Mesendoderm (in vitro differentiated cells): Measurements from ENCODE around the gene PSD2.

Experiments used
- DNase-seq: peaks from one replicate; pipeline ENCODE4 v3.0.0; 2013
- H2AK5ac ChIP-seq: 2 replicates; pipeline ENCODE4 v1.6.1; 2013; ENCODE audit warnings: low read length, inconsistent platforms
- H2BK120ac ChIP-seq: 2 replicates; pipeline ENCODE4 v1.6.1; 2013; ENCODE audit warnings: low read depth, mild to moderate bottlenecking, low read length, moderate library complexity, mixed read lengths
- H2BK15ac ChIP-seq: replicated peaks from 2 replicates; pipeline ENCODE4 v1.6.1; 2013; ENCODE audit warnings: low read depth, mild to moderate bottlenecking, moderate library complexity
- H2BK5ac ChIP-seq: 2 replicates; pipeline ENCODE4 v1.6.1; 2013; ENCODE audit warnings: low read length, inconsistent platforms
- H3K18ac ChIP-seq: 2 replicates; pipeline ENCODE4 v1.6.1; 2013; ENCODE audit warnings: mild to moderate bottlenecking, low read length, mixed read lengths
- H3K23ac ChIP-seq: one replicate; pipeline ENCODE4 v1.6.1; 2013; ENCODE audit warnings: low read length
- H3K27ac ChIP-seq: 2 replicates; pipeline ENCODE4 v1.5.1; 2013; ENCODE audit warnings: low read depth, mild to moderate bottlenecking, inconsistent platforms, low read length, moderate library complexity
- H3K27me3 ChIP-seq: 2 replicates; pipeline ENCODE4 v1.6.1; 2013; ENCODE audit warnings: low read length, control low read depth, mild to moderate bottlenecking, inconsistent platforms; ENCODE audit not compliant: insufficient read depth, poor library complexity
- H3K36me3 ChIP-seq: 2 replicates; pipeline ENCODE4 v1.6.1; 2013; ENCODE audit warnings: low read length, inconsistent platforms; ENCODE audit not compliant: control insufficient read depth, insufficient read depth
- H3K4ac ChIP-seq: one replicate; pipeline ENCODE4 v1.6.1; 2013; ENCODE audit warnings: low read depth, mild to moderate bottlenecking, low read length, moderate library complexity
- H3K4me1 ChIP-seq: 2 replicates; pipeline ENCODE4 v1.6.1; 2013; ENCODE audit warnings: low read depth, low read length, inconsistent platforms; ENCODE audit not compliant: control insufficient read depth
- H3K4me2 ChIP-seq: 2 replicates; pipeline ENCODE4 v1.6.1; 2013; ENCODE audit warnings: low read length
- H3K4me3 ChIP-seq: 2 replicates; pipeline ENCODE4 v1.5.1; 2013; ENCODE audit warnings: mild to moderate bottlenecking, low read length
- H3K56ac ChIP-seq: one replicate; pipeline ENCODE4 v1.6.1; 2013; ENCODE audit warnings: low read length
- H3K79me1 ChIP-seq: 2 replicates; pipeline ENCODE4 v1.6.1; 2013; ENCODE audit warnings: low read length, inconsistent platforms
- H3K79me2 ChIP-seq: 2 replicates; pipeline ENCODE4 v1.6.1; 2013; ENCODE audit warnings: mild to moderate bottlenecking, low read length; ENCODE audit not compliant: control insufficient read depth, insufficient read depth
- H3K9ac ChIP-seq: 2 replicates; pipeline ENCODE4 v1.6.1; 2013; ENCODE audit warnings: low read length, inconsistent platforms
- H4K5ac ChIP-seq: one replicate; pipeline ENCODE4 v1.6.1; 2013; ENCODE audit warnings: low read length
- H4K8ac ChIP-seq: one replicate; pipeline ENCODE4 v1.6.1; 2013; ENCODE audit warnings: low read depth, mild to moderate bottlenecking, control low read depth, low read length, moderate library complexity
- WGBS: extraction: QIAGEN DNeasy Blood & Tissue Kit; methylation state at CpG from one replicate; pipeline ENCODE4 v1.1.7; 2013; ENCODE audit warnings: low lambda C conversion rate, missing lambda C conversion rate; ENCODE audit not compliant: insufficient coverage; ENCODE audit errors: extremely low coverage; 5-methylcytosine and 5-hydroxymethylcytosine counted together

PSD2 gene

DNA sequence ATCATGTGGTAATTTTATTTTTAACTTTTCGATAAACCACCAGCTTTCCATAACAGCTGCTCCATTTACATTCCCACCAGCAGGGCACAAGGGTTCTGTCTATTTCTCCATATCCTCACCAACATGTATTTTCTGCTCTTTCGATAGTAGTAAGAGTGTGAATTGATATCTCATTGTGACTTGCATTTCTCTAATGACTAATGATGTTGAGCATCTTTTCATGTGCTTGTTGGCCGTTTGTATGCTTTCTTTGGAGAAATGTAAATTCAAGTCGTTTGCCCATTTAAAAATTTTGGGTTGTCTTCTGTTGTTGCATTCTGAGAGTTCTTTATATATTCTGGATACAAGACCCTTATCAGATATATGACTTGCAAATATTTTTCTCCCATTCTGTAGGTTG, 45.9 kb downstream of the PSD2 start:
- Histone ChIP-seq H4K8ac (no peak overlapping the region), H2BK5ac (no peak overlapping the region), H2BK120ac (no peak overlapping the region), H2BK15ac (no peak overlapping the region), H3K4me3 (no peak overlapping the region), H3K23ac (no peak overlapping the region), H3K4me2 (no peak overlapping the region), H3K9ac (no peak overlapping the region), H3K79me1 (no peaks in the 10 kb centered on the region), H3K18ac (no peak overlapping the region), H3K4ac (no peak overlapping the region), H3K27me3 (peaks cover 3% of the 10 kb centered on the region), H2AK5ac (no peak overlapping the region), H4K5ac (no peak overlapping the region), H3K79me2 (no peaks in the 10 kb centered on the region), H3K36me3 (no peaks in the 10 kb centered on the region), H3K56ac (no peak overlapping the region), H3K4me1 (no peaks in the 10 kb centered on the region), H3K27ac (no peak overlapping the region)
- no peak for DNase-seq
- WGBS, result no CpG with 5 or more reads among the region's 4 CpGs

DNA sequence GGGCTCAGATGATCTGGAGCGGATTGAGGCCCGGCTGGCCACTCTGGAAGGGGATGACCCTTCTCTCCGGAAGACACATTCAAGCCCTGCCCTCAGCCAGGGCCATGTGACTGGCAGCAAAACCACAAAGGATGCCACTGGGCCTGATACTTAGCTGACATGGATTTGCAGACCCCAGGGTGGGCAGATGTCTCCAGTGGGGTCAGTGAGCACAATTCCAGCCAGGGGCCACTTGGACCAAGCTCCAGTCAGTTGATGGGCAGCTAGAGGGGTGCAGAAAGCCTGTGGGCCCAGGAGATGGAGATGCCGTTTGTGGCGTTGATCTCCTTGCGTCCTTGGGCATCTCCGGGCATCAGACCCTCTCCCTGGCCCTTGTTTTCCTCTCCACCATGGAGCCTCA, 46.7 kb downstream of the PSD2 start:
- no CpG with 5 or more reads among the region's 7 CpGs for WGBS
- Histone ChIP-seq H3K4ac (no peak overlapping the region), H2BK5ac (no peak overlapping the region), H4K5ac (no peak overlapping the region), H3K23ac (no peak overlapping the region), H3K4me1 (no peaks in the 10 kb centered on the region), H4K8ac (no peak overlapping the region), H3K79me1 (no peaks in the 10 kb centered on the region), H2BK120ac (no peak overlapping the region), H3K79me2 (no peaks in the 10 kb centered on the region), H3K56ac (no peak overlapping the region), H2BK15ac (no peak overlapping the region), H2AK5ac (no peak overlapping the region), H3K18ac (no peak overlapping the region), H3K4me3 (no peak overlapping the region), H3K27me3 (peaks cover 9% of the 10 kb centered on the region), H3K36me3 (no peaks in the 10 kb centered on the region), H3K9ac (no peak overlapping the region), H3K4me2 (no peak overlapping the region), H3K27ac (no peak overlapping the region)
- no peak for DNase-seq

DNA sequence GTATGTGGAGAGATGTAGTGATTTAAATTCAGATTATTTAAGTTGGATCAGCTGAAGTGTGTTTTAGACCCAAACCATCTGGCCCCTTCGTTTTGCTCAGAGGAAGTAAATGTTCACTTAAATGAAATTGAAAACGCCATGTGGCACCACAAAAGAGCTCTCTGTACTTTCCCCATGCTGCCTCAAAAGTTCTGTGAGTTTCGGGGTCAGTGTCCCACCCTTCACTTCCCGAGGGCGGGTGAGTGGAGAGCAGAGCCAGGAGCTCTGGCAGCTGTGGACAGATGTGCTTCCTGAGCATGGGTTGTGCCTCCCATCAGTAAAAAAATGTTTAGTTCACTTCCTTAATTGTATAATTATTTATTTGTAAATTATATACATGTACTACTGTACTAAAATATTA, 48.4 kb downstream of the PSD2 start:
- Histone ChIP-seq H3K4me2 (no peak overlapping the region), H3K79me1 (no peaks in the 10 kb centered on the region), H2AK5ac (no peak overlapping the region), H2BK120ac (no peak overlapping the region), H3K4ac (no peak overlapping the region), H3K79me2 (no peaks in the 10 kb centered on the region), H4K5ac (no peak overlapping the region), H3K4me1 (no peaks in the 10 kb centered on the region), H3K9ac (no peak overlapping the region), H3K27ac (no peak overlapping the region), H2BK5ac (no peak overlapping the region), H3K23ac (no peak overlapping the region), H3K27me3 (peaks cover 11% of the 10 kb centered on the region), H3K4me3 (no peak overlapping the region), H3K56ac (no peak overlapping the region), H3K18ac (no peak overlapping the region), H2BK15ac (no peak overlapping the region), H4K8ac (no peak overlapping the region), H3K36me3 (no peaks in the 10 kb centered on the region)
- DNase-seq, result no peak
- WGBS, result no CpG with 5 or more reads among the region's 5 CpGs

DNA sequence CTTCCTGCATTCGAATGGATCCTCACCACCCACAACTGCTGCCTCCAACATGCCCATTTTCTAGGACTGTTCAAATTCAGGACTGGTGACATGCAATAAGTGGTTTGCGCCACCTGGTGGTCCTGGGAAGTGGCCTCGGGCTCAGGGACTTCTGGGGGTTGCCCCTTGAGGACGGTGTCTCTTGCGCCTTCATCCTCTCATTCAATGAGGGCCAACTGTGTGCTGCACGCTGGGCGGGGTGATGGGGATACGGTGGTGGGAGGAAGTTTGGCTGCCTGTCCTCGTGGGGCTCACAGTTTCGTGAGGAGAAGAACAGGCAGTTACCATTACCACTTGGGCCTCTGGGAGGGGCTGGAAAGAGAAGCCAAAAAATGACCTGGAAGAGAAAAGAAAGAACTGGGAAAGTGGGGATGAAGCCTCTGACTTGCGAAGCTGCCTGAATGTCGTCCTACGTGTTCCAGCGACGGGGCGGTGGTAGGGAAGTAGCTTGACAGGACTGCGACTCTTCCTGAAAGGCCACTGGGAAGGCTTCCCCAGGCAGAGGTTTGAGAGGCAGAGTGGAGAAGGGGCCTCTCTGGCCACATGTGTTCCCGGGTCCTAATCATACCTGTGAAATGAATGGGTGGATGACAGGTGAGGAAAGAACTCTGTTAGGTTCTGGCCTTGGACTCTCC, 49.0 kb downstream of the PSD2 start:
- H2BK120ac ChIP-seq, result no peak overlapping the region
- no peak overlapping the region for H3K9ac ChIP-seq
- no peak overlapping the region for H4K8ac ChIP-seq
- no CpG with 5 or more reads among the region's 18 CpGs for WGBS
- no peak overlapping the region for H3K4ac ChIP-seq
- no peak overlapping the region for H3K56ac ChIP-seq
- H3K36me3 ChIP-seq, result no peaks in the 10 kb centered on the region
- no peaks in the 10 kb centered on the region for H3K79me2 ChIP-seq
- no peak overlapping the region for H2BK5ac ChIP-seq
- no peak overlapping the region for H3K4me2 ChIP-seq
- H4K5ac ChIP-seq, result no peak overlapping the region
- H3K23ac ChIP-seq, result peak overlapping the region; percentile 18
- no peak overlapping the region for H2BK15ac ChIP-seq
- H3K4me3 ChIP-seq, result no peak overlapping the region
- no peak overlapping the region for H3K18ac ChIP-seq
- H3K27me3 ChIP-seq, result peaks cover 12% of the 10 kb centered on the region
- peak; percentile 87 for DNase-seq
- H2AK5ac ChIP-seq, result no peak overlapping the region
- no peaks in the 10 kb centered on the region for H3K4me1 ChIP-seq
- no peak overlapping the region for H3K27ac ChIP-seq
- H3K79me1 ChIP-seq, result no peaks in the 10 kb centered on the region

DNA sequence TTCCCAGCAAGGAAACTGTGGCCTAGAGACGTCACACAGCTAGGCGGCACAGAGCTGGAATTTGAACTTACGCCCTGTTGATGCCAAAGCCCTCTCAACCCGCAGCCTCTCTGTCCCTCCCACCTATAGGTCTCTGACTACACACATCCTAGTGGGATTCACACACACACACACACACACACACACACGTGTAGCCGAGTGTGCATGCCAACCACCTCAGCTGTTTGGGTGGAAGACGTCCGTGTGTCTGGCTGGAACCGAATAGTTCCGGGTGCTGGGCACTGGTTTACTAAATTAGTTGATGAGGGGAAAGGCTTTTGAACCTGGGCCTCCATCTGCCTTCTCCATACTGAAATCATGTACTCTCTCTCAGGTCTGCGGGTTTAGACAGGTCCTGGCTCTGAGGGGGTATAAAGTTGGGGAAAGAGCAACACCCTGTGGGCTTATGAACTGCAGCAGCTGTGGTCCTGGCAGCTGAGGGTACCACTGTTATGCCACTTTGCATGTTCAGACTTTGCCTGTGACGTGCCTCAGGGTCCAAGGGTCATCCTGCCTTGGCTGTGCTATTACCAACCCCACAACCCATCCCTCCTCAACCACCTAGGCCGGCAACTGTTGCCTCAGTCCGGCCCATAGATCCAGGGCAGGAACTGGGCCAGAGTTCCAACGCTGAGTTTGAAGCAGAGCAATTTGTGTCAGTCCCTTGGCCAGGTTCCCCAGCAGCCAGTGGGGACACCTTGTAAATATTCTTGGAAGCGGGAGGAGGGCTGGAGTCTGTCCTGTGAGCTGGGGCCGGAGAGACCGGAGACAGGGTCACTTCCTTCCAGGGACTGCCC, 50.5 kb downstream of the PSD2 start:
- H3K27ac ChIP-seq, result no peak overlapping the region
- H2BK120ac ChIP-seq, result no peak overlapping the region
- H3K9ac ChIP-seq, result no peak overlapping the region
- no peak overlapping the region for H3K4me3 ChIP-seq
- no peaks in the 10 kb centered on the region for H3K4me1 ChIP-seq
- no peak overlapping the region for H2BK5ac ChIP-seq
- H2BK15ac ChIP-seq, result no peak overlapping the region
- H3K4me2 ChIP-seq, result no peak overlapping the region
- no peak overlapping the region for H2AK5ac ChIP-seq
- no peaks in the 10 kb centered on the region for H3K79me2 ChIP-seq
- peaks cover 12% of the 10 kb centered on the region for H3K27me3 ChIP-seq
- no peak overlapping the region for H3K18ac ChIP-seq
- no peaks in the 10 kb centered on the region for H3K79me1 ChIP-seq
- no peak overlapping the region for H4K8ac ChIP-seq
- no peak overlapping the region for H3K4ac ChIP-seq
- no peak overlapping the region for H3K23ac ChIP-seq
- H3K56ac ChIP-seq, result no peak overlapping the region
- no peaks in the 10 kb centered on the region for H3K36me3 ChIP-seq
- DNase-seq, result no peak
- WGBS, result no CpG with 5 or more reads among the region's 18 CpGs
- H4K5ac ChIP-seq, result no peak overlapping the region
